ENCODE measurements around the gene NDST4.

Gene NDST4

GRCh38 chr4:115113506-115114106 lies at the start of gene NDST4:
TSS of gene NDST4 (minus strand) at chr4:115113620. CDS start at chr4:115077036, 36,584 bp downstream.
- DNase-seq (ENCODE audit: low spot score): peak; percentile 60

GRCh38 chr4:115159141-115159540 lies 45.7 kb upstream of the NDST4 start:
- DNase-seq (ENCODE audit: low spot score): no peak

- no peak for DNase-seq (ENCODE audit: low spot score)
These were observed 44.9 kb upstream of the NDST4 start for GRCh38 chr4:115158296-115158695.

GRCh38 chr4:115154826-115155225 lies 41.4 kb upstream of the NDST4 start:
- no peak for DNase-seq (ENCODE audit: low spot score)

GRCh38 chr4:115152965-115153364 lies 39.5 kb upstream of the NDST4 start:
- no peak for DNase-seq (ENCODE audit: low spot score)

- no peak for DNase-seq (ENCODE audit: low spot score)
These were observed 38.7 kb upstream of the NDST4 start for GRCh38 chr4:115152081-115152480.

GRCh38 chr4:115149106-115149505 lies 35.7 kb upstream of the NDST4 start:
- DNase-seq (ENCODE audit: low spot score): no peak

GRCh38 chr4:115145393-115146160 lies 32.2 kb upstream of the NDST4 start:
- no peak for DNase-seq (ENCODE audit: low spot score)

- DNase-seq (ENCODE audit: low spot score): no peak
These were observed 14.6 kb upstream of the NDST4 start for GRCh38 chr4:115128037-115128436.

GRCh38 chr4:115126491-115126890 lies 13.1 kb upstream of the NDST4 start:
- DNase-seq (ENCODE audit: low spot score): no peak

GRCh38 chr4:115121351-115122043 lies 8.1 kb upstream of the NDST4 start:
- DNase-seq (ENCODE audit: low spot score): no peak

GRCh38 chr4:115119804-115120352 lies 6.5 kb upstream of the NDST4 start:
- no peak for DNase-seq (ENCODE audit: low spot score)

- DNase-seq (ENCODE audit: low spot score): no peak
These were observed 4.2 kb upstream of the NDST4 start for GRCh38 chr4:115117651-115118050.

GRCh38 chr4:115110191-115111181 lies 2.9 kb downstream of the NDST4 start:
- DNase-seq (ENCODE audit: low spot score): no peak

GRCh38 chr4:115108850-115109249 lies 4.6 kb downstream of the NDST4 start:
- DNase-seq (ENCODE audit: low spot score): no peak

- DNase-seq (ENCODE audit: low spot score): no peak
These were observed 6.0 kb downstream of the NDST4 start for GRCh38 chr4:115107411-115107810.

GRCh38 chr4:115101675-115102074 lies 11.7 kb downstream of the NDST4 start:
- no peak for DNase-seq (ENCODE audit: low spot score)

- DNase-seq (ENCODE audit: low spot score): no peak
These were observed 22.8 kb downstream of the NDST4 start for GRCh38 chr4:115090483-115091075.

GRCh38 chr4:115082633-115083032 lies 30.8 kb downstream of the NDST4 start:
- DNase-seq (ENCODE audit: low spot score): no peak

GRCh38 chr4:115076691-115077090 lies 36.7 kb downstream of the NDST4 start:
- DNase-seq (ENCODE audit: low spot score): no peak

- DNase-seq (ENCODE audit: low spot score): no peak
These were observed 54.9 kb downstream of the NDST4 start for GRCh38 chr4:115058533-115058932.
